T-helper 2 cell (primary cell): ENCODE data around the gene GRAMD2A.

Source experiments
- DNase-seq, 5 experiments: peaks; one replicate each; pipeline versions ENCODE4 v3.0.0 to v3.0.0-alpha.2; 2012 to 2022

The GRAMD2A gene

DNA sequence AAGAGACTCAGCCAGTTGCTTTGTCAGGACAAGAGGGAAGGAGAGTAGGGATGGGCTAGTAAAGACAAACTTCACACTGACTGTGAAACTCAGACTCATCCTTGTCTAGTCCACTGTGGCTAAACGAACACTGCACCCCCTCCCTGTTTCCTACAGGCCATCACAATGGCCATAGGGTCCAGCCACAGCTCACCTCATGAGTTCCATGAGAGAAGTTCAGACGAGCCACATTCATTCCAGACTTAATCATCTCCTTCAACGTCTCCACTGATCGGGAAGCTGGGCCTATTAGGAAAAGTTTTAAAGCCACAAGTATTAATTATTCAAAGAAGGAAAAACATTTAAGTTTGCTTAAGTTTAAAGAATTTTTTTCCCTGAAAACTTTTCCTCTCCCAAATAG lies 19.6 kb upstream of the GRAMD2A start:
- no peak for DNase-seq

DNA sequence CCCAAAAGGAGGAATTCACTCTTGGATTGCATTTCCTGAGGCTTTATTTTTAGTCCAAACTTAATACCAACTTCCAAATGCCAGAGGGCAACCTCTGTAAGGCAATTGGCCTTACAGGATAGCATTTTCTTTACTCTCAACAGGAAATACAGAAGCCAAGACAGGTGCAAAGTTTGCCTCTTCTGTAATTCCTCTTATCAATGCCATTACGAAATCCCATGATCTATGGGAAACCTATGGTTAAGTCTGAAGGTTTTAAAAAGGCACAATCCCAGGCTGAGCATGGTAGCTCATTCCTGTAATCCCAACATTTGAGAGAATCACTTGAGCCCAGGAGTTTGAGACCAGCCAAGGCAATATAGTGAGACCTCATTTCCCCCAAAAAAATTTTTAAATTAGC lies 18.5 kb upstream of the GRAMD2A start:
- no peak for DNase-seq

DNA sequence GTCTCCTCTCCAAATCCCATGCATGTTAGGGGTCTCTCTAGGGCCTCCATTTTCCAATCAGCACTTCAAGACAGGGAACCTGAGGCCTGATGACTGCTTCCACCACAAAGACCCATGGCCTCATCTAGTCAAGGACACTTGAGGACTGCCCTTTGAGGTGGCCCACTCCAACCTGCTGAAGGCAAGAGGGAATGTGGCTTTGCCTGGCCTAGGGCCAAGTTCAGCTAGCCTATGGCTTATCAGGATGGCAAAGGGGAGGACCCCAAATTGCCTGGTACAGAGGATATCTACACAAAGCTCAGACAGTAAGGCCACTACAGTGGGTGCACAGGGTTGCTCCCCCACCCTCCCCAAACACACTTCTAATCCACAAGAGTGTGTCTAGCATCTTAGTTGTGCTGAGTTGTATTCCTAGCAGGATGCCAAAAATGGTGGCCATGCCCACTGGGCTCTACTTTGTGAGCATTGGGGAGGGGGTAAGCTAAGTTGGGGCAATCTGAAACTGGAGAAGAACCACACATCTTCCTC lies 10.0 kb upstream of the GRAMD2A start:
- DNase-seq, result no peak

DNA sequence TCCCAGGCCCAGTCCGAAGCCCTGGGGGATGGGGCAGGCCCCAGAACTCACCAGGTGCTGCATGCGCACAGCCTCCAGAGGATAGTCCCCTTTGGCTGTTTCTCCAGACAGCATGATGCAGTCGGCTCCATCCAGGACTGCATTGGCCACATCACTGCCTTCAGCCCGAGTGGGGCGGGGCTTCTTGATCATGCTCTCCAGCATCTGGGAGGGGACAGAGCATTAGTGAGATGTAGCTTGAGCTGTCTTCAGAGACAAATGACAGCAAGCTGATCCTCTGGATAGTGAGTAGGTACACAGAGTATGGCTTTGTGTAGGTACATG lies 9.1 kb upstream of the GRAMD2A start:
- DNase-seq, result no peak

DNA sequence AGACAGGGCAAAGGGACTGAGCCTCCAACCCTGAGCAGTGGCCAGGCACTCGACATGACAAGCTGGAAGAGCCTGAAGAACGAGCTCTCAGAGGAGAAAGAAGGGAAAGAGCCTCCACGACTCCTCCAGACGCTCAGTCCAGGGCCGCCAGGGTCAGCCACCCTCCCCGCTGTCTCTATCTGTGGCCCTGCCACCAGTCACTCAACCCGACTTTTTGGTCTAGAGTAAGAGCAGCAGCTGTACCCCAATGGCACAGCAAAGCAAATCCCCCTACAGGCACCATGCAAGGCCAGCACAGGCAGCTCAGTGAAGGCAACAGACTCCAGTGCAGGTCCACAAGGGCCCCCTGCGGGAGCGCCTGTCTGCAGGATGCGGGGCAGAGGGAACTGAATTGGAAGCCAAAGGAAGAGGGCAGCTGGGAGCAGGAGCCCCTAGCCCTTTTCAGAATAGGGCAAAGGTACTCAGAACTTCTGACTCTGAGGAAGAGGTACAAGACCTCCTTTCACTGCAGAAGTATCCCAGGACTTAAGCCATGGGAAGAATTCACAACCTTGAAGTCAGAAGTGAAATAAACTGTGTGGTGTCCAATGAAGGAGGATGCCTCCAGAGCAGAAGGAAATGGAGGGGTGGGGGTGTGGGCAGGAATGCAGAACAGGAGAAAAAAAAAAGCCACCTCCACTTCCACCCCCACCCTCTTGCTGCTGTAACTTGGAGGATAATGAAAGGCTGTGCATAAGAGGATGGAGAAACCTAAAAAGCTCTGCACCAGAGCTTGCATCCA lies 8.5 kb upstream of the GRAMD2A start:
- no peak for DNase-seq

DNA sequence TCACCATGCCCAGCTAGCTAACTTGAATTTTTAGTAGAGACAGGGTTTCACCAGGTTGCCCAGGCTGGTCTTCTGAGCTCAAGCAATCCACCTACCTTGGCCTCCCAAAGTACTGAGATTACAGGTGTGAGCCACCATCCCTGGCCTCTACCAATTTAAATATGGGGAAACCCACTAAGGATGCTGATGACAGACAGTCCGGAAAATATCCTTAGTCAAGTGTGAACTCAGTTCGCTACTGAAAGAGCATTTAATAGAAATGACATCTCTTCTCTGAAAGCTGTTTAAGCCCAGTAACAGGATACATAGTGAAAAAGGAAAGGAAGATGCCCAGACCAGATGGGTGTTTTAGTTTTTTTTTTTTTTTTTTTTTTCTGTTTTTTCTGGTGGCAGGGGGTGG lies 7.7 kb upstream of the GRAMD2A start:
- no peak for DNase-seq

DNA sequence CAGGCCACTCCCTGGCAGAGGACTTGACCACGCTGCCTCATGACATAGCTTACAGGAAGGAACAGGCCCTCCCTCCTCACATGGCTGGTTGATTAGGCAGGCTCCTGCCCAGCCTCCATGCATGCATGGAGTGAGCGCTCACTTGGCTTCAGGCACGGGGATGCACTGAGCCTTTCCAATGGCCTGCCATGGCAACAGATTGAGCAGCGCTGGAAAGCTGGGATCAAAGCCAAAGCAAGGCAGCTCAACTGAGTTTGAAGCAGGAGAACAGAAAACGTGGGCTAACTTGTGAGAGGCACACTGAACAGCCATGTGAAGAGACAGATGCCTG lies 5.9 kb upstream of the GRAMD2A start:
- no peak for DNase-seq

DNA sequence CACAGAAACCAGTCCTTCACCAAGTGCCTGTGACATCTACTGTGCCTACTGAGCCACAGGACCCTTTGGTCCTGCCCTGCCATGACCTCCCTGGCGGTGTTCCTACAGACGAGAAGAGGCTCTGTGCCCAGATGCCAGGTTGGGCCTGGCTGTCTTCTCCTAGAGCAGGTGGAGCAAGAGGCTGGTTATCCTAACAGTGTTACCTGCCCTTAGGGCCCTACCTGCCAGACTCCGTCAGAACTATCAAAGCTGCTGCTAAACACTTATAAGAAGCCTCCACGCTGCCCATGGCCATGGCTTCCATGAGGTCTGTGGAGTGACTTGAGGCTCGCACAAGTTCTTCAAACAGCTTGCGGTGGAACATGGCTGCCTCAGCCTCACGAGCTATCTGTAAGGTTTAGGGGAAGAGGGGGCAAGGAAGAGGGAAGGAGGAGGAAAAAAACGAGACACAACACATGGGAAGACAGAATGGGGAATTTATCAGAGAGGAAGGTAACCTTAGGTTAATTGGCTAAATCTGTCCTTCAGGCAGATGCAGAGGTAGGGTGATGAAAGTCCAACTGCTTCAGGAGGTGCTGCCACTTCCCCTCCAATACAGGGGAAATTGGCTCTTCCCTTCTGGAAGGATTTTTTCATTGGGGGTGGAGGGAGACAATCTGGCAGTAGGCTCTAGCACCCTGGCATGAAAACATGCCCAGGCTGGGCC lies 5.4 kb upstream of the GRAMD2A start:
- no peak for DNase-seq

DNA sequence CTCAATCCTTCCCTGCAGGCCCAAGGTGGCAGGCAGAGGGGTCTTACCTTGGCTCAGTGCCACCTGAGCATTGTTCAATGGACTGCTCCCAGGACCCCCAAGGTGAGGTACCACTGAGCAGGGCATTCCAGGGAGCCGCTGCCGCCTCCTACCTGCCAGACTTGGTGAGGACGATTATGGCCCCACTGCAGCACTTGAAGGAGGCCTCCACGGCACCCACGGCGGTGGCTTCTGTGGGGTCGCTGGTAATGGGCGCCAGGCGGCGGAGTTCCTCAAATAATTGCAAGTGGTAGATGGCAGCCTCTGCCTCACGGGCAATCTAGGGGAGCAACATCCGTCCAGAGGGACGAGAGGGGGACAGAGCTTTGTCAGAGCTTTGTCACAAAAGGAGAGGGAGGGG lies 4.7 kb upstream of the GRAMD2A start:
- DNase-seq, result no peak

DNA sequence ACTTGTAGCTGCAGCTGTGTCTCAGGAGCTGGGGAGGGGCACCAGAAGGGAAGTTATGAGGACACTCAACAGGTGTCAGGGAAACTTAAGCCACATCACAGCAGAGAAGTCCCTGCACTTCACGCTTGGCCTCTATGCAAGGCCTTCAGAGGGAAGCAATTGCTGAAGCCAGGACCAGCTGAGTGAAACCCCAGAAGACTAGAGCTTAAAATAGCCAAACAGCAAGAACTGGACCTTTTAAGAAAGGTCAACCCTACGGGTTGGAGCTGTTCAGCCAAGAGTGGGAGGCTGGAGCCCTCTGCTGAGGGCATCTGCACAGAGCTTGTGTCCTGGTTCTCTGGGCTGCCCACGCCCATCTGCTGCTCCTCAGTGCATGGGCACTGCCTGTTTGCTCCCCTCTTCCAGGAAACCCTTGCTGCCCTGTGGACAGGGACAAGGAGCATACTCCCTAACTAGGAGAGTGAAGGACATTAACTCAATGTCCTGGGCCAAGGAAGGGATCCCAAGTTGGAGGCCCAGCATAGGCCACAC lies 3.9 kb upstream of the GRAMD2A start:
- DNase-seq, result no peak

DNA sequence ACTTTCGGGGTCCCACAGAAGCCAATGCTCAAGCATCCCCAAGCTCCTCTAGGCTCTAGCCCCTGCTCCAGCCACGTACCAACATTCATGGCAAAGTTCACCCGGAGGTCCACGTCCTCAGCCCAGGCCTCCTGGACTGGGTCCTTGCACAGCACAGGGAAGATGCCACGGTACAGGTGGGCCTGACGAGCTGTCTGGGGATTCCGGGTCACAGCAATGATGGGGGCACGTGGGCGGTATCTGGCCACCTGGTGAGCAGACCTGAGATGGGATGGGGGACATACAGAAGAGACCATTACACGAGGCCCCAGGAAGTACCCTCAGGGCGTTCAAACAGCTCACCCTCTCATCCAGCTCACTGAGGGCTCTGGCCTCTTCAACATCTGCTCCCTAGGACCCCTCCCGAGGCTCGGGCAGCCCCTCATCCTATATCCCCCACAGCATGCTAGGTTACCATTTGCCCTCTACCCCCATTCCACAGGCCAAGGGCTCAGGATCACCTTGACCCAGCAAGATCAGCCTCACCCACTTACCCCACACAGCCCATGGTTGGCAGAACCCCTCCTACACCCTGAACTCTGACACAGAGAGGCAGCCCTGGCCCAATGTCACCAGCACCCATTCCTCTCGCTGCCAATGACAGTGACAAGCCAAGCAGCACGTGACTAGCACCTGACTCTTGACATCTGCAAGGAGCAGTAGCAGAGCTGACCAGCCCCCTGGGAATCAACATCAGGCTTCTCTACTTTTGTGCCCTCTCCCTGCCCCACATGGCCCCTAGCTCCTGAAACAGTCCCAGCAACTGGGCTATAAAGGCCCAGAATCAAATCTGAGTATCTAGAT lies 3.0 kb upstream of the GRAMD2A start:
- DNase-seq, result no peak

DNA sequence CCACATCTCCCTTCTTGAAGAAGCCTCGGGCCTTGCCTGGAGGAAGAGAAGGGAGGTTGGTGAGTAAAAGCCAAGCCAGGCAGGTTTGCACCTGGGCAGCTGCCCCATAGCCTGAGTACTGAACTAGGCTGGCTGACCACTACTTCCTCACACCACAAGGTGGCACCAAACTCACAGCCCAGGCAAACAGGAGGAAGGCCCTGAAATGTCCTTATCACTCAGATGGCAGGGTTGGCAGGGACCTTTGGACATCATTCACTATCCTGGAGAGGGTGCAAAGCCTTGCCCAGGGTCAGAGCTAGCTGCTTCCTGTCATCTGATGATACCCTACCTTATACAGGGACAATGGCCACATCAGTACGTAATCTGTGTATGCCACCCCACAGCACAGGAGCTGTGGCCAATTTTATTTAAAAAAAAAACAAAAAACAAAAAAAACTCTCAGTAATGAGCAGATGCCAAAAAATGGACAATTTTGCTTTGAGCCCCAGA lies 2.2 kb upstream of the GRAMD2A start:
- peak in 4 of 5 experiments; percentile 44 to 73 (median 58) for DNase-seq

DNA sequence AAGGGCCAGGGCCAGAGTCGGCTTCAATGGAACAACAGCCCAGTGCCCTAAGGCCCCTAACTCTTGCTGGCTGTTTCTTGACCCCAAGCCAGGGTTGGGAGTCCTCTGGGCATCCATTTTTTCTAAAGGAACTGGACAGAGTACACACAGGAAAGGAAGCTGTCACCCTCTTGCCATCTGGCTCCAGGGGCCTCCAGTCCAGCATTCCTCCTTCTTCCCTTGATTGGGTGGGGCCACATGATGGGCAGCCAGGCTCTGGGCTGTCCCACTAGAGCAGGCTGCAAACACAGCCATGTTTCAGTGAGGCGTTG lies 1.6 kb upstream of the GRAMD2A start:
- no peak for DNase-seq

DNA sequence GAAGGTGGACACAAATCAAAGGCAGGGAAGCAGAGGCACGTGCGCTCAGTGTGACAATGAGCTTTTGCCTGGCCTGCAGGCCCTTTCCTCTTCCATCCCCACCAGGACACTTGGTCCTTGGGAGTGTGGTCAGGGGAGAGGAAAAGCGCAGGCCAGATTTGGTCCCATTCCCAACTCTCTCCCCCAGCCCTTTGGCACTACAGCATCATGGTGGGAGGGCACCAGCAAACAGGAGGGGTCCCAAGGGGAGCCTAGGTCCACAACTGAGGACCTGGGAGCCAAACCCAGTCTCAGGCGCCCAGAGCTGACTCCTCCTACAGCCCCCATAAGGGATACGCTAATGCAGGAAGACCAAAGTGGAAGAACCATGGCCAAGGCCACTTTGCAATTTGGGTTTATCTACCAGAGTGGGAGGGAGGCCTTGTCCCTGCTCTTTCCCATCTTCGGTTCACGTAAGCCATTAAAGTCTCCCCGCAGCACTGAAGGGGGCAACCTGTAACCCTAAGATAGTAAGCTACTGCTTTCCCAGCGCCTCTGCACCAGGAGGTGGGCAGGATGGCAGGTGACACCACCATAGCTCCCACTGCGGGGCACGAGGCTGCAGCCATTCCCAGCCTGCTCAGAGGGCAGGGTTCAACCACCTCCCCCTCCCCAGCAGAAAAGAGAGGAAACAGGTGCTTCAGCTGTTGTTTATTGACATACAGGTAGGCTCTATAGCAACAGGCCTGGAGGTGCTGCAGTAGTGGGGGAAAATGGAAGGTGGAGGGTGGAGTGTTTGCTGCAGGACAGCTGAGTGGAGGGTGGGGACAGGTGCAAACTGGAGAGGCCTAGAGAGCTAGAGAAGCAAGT lies 993 bp upstream of the GRAMD2A start:
- peak in 1 of 5 experiments; percentile 19 for DNase-seq

DNA sequence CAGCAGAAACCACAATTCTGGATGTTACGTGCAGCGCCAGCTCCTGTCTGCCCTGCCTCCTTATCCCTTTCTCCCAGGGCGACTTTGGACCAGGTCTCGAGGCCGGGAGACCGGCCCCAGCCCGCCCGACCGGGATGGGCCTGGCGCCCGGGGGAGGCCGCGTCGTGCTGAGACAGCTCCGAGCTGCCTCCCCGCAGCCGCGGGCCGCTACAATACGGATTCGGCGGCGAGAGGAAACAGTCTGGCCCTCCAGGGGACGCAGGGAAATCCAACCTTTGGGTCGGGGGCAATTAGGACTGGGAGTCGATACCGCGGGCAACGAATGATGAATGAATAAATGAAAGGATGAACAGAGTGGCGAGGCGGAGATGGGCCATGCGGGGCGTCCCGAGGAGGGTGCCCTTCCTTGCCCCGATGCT lies 537 bp downstream of the GRAMD2A start:
- DNase-seq, result no peak

DNA sequence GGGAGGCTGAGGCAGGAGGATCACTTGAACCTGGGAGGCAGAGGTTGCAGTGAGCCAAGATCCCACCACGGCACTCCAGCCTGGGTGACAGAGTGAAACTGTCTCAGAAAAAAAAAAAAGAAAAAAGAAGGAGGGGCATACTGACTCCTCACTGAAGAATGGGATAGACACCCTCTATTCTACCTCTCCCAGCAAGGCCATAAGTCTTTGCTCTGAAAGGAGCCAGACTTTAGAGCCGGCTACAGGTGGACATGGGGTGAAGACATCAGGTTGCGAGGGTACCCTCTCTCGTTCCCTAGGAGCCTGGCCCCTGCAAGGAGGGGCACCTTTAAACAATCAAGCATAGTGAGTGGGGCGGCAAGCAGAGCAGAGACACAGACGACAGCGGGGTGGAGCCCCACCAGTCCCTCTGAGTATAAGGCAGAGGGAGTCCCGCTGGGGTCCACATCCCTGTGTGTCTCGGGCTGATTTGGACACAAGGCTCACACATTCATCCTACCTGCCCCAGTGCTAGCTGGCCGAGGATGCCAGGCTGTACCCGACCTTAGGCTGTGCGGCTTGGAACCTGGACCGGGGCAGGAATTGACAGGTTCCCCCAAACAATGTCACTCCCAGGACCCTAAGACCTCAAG lies 1.1 kb downstream of the GRAMD2A start:
- no peak for DNase-seq

DNA sequence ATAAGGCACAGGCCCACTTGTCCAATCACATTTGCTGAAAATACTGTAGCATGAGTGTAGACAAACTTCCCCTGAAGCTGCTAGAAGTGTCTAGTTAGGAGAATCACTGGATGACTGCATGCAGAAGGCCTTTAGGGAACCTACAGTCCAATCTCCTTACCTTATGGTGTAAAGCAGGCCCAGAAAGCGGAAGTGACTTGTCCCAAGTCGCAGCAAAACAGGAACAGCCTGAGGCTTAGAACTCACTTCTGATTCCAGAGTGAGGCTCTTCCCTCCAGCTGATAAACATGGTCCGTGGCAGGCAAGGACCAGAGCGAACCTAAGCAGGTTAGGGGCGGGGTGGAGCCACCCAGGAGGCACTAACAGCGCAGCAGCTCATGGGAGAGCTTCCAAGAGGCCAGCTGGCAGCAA lies 2.5 kb downstream of the GRAMD2A start:
- no peak for DNase-seq

DNA sequence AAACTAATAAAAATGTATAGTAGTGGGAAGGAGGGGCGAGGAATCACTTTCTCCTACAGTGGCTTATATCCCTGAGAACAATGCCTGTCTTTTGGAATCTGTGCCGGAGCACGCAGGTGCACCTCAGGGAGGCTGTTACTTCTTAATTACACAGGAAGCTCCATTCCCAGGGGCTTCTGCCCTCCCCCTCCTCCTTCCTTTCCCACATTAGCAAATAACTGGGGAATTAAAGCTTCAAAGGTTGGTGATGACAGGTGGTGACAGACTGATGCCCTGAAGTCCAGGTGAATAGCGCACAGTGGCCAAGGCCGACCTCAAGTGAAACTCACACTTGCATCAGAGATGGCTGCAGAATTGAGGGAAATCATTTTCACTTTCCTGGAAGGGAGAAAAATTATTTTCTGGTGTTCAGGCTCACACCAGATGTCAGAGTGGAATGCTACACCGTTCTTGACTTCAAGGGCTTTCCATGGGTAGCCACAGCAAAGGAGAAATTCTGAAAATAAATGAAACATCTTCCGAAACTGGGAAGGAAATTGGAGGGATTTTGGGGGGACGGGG lies 3.7 kb downstream of the GRAMD2A start:
- no peak for DNase-seq

DNA sequence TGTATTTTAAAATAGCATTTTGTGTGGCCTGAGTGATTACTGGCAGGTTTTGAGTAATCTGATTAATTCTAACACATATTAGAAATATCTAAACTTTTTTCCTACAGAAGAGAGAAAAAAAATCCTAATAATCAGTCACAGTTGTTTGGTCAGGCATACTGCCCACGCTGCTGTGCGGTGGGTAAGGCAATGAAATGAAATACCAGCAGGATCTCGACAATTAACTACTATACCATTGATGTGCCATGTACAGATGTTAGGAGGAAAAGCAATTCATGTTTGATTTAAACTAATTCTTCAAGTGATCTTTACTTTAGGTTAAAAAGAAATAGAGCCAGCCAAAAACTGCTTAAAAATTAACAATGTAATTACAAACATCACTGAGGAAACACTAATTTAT lies 5.2 kb downstream of the GRAMD2A start:
- no peak for DNase-seq

DNA sequence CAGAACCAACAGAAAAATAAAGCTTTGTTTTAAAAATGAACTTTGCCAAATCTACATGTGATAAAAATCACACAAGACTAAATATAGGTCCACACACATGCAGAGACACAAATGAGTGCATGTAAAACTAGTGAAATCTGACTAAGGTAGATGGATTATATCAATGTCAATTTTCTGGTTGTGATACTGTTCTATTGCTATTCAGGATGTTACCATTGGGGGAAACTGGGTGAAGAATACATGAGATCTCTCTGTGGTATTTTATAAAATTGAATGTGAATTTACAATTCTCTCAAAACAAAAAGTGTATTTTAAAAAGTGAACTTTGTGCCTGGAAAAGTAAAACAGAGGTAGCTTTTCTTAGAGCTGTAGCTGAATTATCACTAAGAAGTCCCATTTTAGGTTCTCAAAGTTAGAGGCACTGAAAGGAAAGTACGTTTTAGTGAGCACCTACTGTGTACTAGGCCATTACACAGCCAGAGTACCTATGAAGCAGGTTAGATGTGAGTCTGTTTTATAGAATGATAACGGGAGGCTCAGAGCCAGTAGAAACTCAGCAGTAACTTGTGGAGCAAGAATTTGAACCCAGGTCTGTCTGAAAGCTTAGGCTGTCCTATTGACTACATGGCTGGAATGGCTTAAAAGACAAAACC lies 8.2 kb downstream of the GRAMD2A start:
- DNase-seq, result no peak
